HG03103 (cell line): ENCODE measurements around the gene RNF167.

Source experiments
- ATAC-seq: cut with Tn5 transposase; IDR thresholded peaks from one replicate; pipeline ENCODE4 v1.9.1; 2021; ENCODE audit warnings: low read depth; ENCODE audit not compliant: unreplicated experiment

Gene RNF167

GRCh38 chr17:4939796-4940554 is at the start of gene RNF167, which contains the start of gene SLC25A11:
RNF167 (plus strand) TSS chr17:4940268; CDS start chr17:4940910, 642 bp downstream.
SLC25A11 (minus strand) TSS chr17:4940046; CDS start chr17:4939910, 136 bp downstream.
- ATAC-seq: peak; percentile 78

GRCh38 chr17:4891411-4892410 is 48.4 kb upstream of the RNF167 start:
- no peak for ATAC-seq

- ATAC-seq: no peak
Observed at GRCh38 chr17:4892499-4893221, 47.4 kb upstream of the RNF167 start.

- ATAC-seq: no peak
Observed at GRCh38 chr17:4893272-4893671, 46.8 kb upstream of the RNF167 start.

- no peak for ATAC-seq
Observed at GRCh38 chr17:4893721-4894560, 46.1 kb upstream of the RNF167 start.

GRCh38 chr17:4895121-4895520 is 44.9 kb upstream of the RNF167 start:
- no peak for ATAC-seq

- no peak for ATAC-seq
Observed at GRCh38 chr17:4895657-4896331, 44.3 kb upstream of the RNF167 start.

GRCh38 chr17:4896332-4897197 is 43.5 kb upstream of the RNF167 start:
- no peak for ATAC-seq

- ATAC-seq: no peak
Observed at GRCh38 chr17:4897198-4897687, 42.8 kb upstream of the RNF167 start.

- no peak for ATAC-seq
Observed at GRCh38 chr17:4897785-4898184, 42.3 kb upstream of the RNF167 start.

- no peak for ATAC-seq
Observed at GRCh38 chr17:4898351-4898750, 41.7 kb upstream of the RNF167 start.

GRCh38 chr17:4898927-4899326 is 41.1 kb upstream of the RNF167 start:
- no peak for ATAC-seq

- ATAC-seq: peak; percentile 43
Observed at GRCh38 chr17:4899341-4900230, 40.5 kb upstream of the RNF167 start, which contains the start of gene C17orf107. C17orf107 (plus strand) TSS chr17:4899536; CDS start chr17:4899763, 227 bp downstream.

GRCh38 chr17:4900231-4901107 is 39.6 kb upstream of the RNF167 start:
- no peak for ATAC-seq

- ATAC-seq: no peak
Observed at GRCh38 chr17:4901108-4901647, 38.9 kb upstream of the RNF167 start.
